H54 (cell line): ENCODE measurements around the gene NGF.

Source experiments
- DNase-seq: peaks from one replicate; pipeline ENCODE4 v3.0.0; 2011; ENCODE audit warnings: low spot score, mixed read lengths; ENCODE audit not compliant: insufficient read length
- FAIRE-seq: peaks from 3 replicates; lab custom pipeline; 2011; peaks lifted over from hg19 to GRCh38; lab: Jason Lieb, UNC
- POLR2A ChIP-seq: IDR thresholded peaks from 2 replicates; pipeline ENCODE4 v1.6.1; 2011; ENCODE audit warnings: low read depth, mild to moderate bottlenecking, low read length

Gene NGF

DNA sequence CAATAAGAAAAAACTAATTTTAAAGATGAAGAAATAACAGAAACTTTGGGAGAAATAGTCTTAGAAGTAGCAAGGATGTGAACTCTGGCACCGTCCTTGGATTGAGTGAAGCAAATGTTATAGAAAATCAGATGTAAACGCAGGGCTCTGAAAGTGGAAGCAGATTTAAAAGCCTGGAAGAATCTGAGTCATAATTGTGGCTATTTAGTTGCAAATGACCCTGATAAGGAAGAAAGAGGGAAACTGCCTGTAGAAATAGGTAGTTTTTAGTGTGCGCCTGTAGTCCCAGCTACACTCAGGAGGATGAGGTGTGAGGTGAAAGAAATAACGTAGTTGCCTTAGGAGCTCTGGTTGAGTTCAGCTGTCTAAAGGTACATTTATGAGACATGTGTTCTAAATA is 101.0 kb downstream of the NGF start:
- DNase-seq (no peak), FAIRE-seq (no peak)
- no peak for TF ChIP-seq POLR2A
